ENCODE data around the gene ARHGEF17.

ARHGEF17 gene

DNA sequence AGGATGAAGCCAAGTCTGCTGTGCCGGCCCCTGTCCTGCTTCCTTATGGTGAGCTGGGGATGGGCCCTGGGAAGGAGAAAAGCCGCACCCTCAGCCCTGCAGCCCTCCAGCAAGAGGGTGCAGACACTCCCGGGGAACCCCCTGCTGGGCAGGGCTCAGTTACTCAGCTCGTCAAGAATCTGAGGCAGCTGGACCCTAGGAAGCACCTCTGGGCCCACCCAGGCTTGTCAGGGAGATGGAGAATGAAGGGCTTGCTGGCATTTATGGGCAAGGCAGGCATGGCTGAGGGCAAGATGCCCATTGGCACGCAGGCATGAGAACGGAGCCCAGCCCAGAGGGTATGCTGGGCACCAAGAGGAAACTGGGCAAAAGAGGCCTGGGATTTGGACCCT lies 81.1 kb downstream of the ARHGEF17 start:
- TF ChIP-seq CTBP1 (IDR thresholded peaks at IDR 0.05; ENCODE audit: borderline replicate concordance) (no peak), ZNF384 (IDR thresholded peaks at IDR 0.05) (no peak), L3MBTL2 (conservative IDR thresholded peaks at IDR 0.05) (no peak), FOXK2 (IDR thresholded peaks at IDR 0.05) (no peak), NFRKB (IDR thresholded peaks at IDR 0.05) (no peak), TARDBP (IDR thresholded peaks at IDR 0.05) (no peak)
- TF ChIP-seq, protein P1, sequence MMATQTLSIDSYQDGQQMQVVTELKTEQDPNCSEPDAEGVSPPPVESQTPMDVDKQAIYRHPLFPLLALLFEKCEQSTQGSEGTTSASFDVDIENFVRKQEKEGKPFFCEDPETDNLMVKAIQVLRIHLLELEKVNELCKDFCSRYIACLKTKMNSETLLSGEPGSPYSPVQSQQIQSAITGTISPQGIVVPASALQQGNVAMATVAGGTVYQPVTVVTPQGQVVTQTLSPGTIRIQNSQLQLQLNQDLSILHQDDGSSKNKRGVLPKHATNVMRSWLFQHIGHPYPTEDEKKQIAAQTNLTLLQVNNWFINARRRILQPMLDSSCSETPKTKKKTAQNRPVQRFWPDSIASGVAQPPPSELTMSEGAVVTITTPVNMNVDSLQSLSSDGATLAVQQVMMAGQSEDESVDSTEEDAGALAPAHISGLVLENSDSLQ (IDR thresholded peaks at IDR 0.05): no peak
- ChIA-PET CTCF (interaction anchor here (1.4 kb wide), 1 partner anchor 38 kb away, joined by 7 read pairs; no protein-coding TSS in a partner anchor), POLR2A (interaction anchor here (1.0 kb wide), 1 partner anchor 10 kb away, joined by 4 read pairs; no protein-coding TSS in a partner anchor)
- DNase-seq (ENCODE audit: extremely low spot score): no peak

DNA sequence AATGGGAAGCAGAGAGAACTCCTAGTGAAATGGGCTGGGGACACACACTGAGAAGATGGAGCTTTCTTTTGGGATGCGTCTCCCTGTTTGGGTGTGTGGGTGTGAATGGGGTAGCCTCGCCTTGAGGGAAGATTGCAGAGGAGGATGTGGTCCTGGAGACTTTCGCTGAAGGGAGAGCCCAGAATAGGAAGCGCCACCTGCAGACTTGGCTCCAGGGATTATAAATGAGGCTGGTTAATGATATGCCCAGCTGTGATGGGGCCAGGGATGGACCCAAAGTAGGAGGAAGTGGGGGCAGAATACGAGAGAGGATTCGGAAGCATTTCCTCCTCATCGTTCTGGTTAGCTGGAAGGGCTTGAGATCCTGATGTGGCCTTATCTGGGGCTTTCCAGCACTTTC lies 81.8 kb downstream of the ARHGEF17 start:
- TF ChIP-seq ZNF384 (IDR thresholded peaks at IDR 0.05) (no peak), HDGF (IDR thresholded peaks at IDR 0.05; ENCODE audit: borderline replicate concordance) (no peak), FOXM1 (IDR thresholded peaks at IDR 0.05; ENCODE audit: borderline replicate concordance) (no peak), SUZ12 (IDR thresholded peaks at IDR 0.05) (no peak), BHLHE40 (IDR thresholded peaks at IDR 0.05; ENCODE audit: borderline replicate concordance) (no peak), NFRKB (IDR thresholded peaks at IDR 0.05) (no peak), FOXK2 (IDR thresholded peaks at IDR 0.05) (no peak), TARDBP (IDR thresholded peaks at IDR 0.05) (no peak), L3MBTL2 (conservative IDR thresholded peaks at IDR 0.05) (no peak), ELF4 (IDR thresholded peaks at IDR 0.05) (no peak), FOXA1 (IDR thresholded peaks at IDR 0.05) (no peak)
- TF ChIP-seq, protein P1 (IDR thresholded peaks at IDR 0.05): no peak
- DNase-seq (ENCODE audit: extremely low spot score): no peak
- ChIA-PET POLR2A (no interaction called here), CTCF (interaction anchor here (1.4 kb wide), 1 partner anchor 39 kb away, joined by 7 read pairs; no protein-coding TSS in a partner anchor)

DNA sequence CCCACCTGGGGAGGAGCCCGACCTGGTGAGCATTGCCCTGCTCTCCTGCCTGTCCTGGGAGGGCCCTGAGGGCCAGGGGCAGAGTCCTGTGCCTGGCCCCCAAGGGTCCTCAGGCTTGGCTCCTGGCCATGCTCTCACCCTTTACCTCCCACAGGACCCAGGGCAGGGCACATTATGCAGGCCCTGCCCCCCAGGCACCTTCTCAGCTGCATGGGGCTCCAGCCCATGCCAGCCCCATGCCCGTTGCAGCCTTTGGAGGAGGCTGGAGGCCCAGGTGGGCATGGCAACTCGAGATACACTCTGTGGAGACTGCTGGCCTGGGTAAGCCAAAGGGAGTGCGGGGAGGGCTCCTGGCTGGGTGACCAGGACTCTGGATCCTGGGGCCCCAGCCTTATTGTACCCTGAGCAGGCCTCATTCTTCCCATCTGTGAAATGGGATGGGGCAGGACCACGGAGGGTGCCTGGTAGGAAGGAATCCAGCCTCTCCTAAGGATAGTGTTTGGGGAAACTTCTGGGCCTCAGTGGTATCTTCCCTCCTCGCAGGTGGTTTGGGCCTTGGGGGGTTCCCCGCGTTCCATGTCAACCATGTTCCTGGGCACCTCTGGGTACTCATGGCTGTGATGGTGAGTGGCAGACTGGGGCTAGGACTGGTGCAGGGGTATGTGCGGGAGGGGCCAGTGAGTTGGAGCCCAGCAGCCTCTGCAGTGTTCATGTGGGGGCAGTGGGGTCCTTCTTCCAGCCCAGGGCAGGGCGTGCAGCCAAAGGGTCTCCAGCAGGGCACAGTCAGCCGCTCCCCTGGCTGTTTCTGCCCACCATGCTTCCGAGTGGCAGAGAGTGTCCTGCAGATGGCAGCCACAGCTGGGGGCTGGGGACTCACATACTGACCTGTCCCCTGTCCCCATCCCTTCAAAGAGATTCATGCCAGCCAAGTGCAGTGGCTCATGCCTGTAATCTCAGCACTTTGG lies 82.8 kb downstream of the ARHGEF17 start:
- CTCF ChIA-PET: interaction anchor here (1.4 kb wide), 1 partner anchor 40 kb away, joined by 7 read pairs; no protein-coding TSS in a partner anchor
- POLR2A ChIA-PET: no interaction called here
- TF ChIP-seq NFRKB (IDR thresholded peaks at IDR 0.05) (no peak), ARNT (IDR thresholded peaks at IDR 0.05) (no peak), ELF4 (IDR thresholded peaks at IDR 0.05) (no peak), FOXA1 (IDR thresholded peaks at IDR 0.05) (no peak), CTBP1 (IDR thresholded peaks at IDR 0.05; ENCODE audit: borderline replicate concordance) (no peak), SP1 (IDR thresholded peaks at IDR 0.05) (no peak), L3MBTL2 (conservative IDR thresholded peaks at IDR 0.05) (no peak), FOXK2 (IDR thresholded peaks at IDR 0.05) (no peak), TARDBP (IDR thresholded peaks at IDR 0.05) (no peak), LEF1 (IDR thresholded peaks at IDR 0.05; ENCODE audit: borderline replicate concordance) (no peak), ZNF384 (IDR thresholded peaks at IDR 0.05) (no peak), FOXM1 (IDR thresholded peaks at IDR 0.05; ENCODE audit: borderline replicate concordance) (no peak), BHLHE40 (IDR thresholded peaks at IDR 0.05; ENCODE audit: borderline replicate concordance) (no peak), SUZ12 (IDR thresholded peaks at IDR 0.05) (no peak), HDGF (IDR thresholded peaks at IDR 0.05; ENCODE audit: borderline replicate concordance) (no peak)
- TF ChIP-seq, protein P1 (IDR thresholded peaks at IDR 0.05): no peak
- no peak for DNase-seq (ENCODE audit: extremely low spot score)

DNA sequence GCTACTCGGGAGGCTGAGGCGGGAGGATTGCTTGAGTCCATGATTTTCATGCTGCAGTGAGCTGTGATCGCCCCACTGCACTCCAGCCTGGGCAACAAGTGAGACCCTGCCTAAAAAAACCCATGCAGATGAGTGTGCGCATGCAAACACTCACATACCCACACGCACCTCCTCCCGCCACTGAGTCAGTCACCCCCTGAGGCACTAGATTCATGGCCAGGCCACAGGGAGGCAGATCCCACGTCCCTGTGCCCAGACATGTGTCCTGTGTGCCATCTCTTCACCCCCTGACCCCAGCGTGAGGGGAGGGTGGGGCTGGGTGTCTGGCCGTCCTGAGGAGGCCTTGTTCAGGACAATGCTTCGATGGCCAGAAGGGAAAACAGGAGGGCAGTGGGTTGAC lies 83.6 kb downstream of the ARHGEF17 start:
- CTCF ChIA-PET: no interaction called here

DNA sequence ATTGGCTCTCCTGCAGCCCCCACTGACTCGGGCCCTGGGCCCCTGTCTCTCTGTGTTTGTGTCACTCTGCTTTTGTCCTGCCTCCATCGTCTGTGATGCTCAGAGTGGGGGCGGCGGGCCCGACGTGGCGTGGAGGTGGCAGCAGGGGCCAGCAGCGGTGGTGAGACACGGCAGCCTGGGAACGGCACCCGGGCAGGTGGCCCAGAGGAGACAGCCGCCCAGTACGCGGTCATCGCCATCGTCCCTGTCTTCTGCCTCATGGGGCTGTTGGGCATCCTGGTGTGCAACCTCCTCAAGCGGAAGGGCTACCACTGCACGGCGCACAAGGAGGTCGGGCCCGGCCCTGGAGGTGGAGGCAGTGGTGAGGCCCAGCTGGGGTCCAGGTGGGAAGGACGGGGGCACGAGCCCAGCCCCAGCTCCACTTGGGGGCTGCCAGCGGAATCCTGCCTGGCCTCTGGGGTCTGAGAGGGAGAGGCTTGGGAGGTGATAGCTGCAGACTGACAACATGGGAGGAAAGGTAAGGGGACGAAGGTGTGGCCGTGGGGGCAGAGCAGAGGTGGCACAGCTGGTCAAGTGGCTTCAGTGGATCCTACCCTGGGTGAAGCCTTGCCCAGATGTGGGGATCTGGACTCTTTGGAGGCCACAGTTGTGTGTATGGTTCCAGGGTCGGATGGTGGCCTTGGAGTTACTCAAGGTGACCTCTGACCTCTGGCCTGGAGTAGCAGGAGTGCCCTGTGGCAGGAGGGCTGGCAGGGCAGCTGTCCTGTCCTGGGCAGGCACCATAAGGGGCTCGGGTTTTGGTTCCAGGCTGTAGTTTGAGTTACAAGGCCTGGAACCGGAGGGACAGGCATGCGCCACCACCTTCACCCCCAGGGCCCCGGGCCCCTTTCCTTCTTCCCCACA lies 84.3 kb downstream of the ARHGEF17 start:
- POLR2A ChIA-PET: interaction anchor here (1.0 to 1.5 kb wide), 2 partner anchors 18 to 41 kb away, joined by 4 read pairs; no protein-coding TSS in a partner anchor

More for the DNA sequence above, 83.6 kb downstream of the ARHGEF17 start:
- DNase-seq (ENCODE audit: extremely low spot score): no peak
- TF ChIP-seq FOXA1 (IDR thresholded peaks at IDR 0.05) (no peak), TARDBP (IDR thresholded peaks at IDR 0.05) (no peak), ARNT (IDR thresholded peaks at IDR 0.05) (no peak)
- POLR2A ChIA-PET: no interaction called here

More for the DNA sequence above, 84.3 kb downstream of the ARHGEF17 start:
- CTCF ChIA-PET: interaction anchor here (0.5 to 5.2 kb wide), 12 partner anchors 8 to 269 kb away, joined by 3 to 45 read pairs (median 5); partner anchors contain the start of gene RELT
- no peak for DNase-seq (ENCODE audit: extremely low spot score)
- TF ChIP-seq L3MBTL2 (conservative IDR thresholded peaks at IDR 0.05) (no peak), NFRKB (IDR thresholded peaks at IDR 0.05) (no peak), ZNF384 (IDR thresholded peaks at IDR 0.05) (no peak), TARDBP (IDR thresholded peaks at IDR 0.05) (no peak), SP1 (IDR thresholded peaks at IDR 0.05) (no peak), ARNT (IDR thresholded peaks at IDR 0.05) (no peak), FOXA1 (IDR thresholded peaks at IDR 0.05) (no peak), LEF1 (IDR thresholded peaks at IDR 0.05; ENCODE audit: borderline replicate concordance) (no peak), HDGF (IDR thresholded peaks at IDR 0.05; ENCODE audit: borderline replicate concordance) (no peak), CTBP1 (IDR thresholded peaks at IDR 0.05; ENCODE audit: borderline replicate concordance) (no peak)
